Stimulated activated naive CD8-positive, alpha-beta T cell treated with anti-CD3 and anti-CD28 coated beads, Interleukin-15, Interleukin-2, amounts not matched to agents 100 ng/mL and 50 ng/mL, for 24 hours (primary cell): Measurements from ENCODE around the gene NTRK2.

Experiments used
- H3K27ac Mint-ChIP-seq: one replicate; pipeline ENCODE4 v1.8.0; 2021; ENCODE audit warnings: mild to moderate bottlenecking, mixed read lengths
- H3K27me3 Mint-ChIP-seq: one replicate; pipeline ENCODE4 v1.8.0; 2021; ENCODE audit warnings: mixed read lengths
- H3K36me3 Mint-ChIP-seq: one replicate; pipeline ENCODE4 v1.8.0; 2021; ENCODE audit warnings: low read depth, mixed read lengths
- H3K4me1 Mint-ChIP-seq: one replicate; pipeline ENCODE4 v1.8.0; 2021; ENCODE audit warnings: low read depth, mixed read lengths
- H3K4me3 Mint-ChIP-seq: one replicate; pipeline ENCODE4 v1.8.0; 2021; ENCODE audit warnings: mild to moderate bottlenecking, mixed read lengths
- H3K9me3 Mint-ChIP-seq: one replicate; pipeline ENCODE4 v1.8.0; 2021; ENCODE audit warnings: mixed read lengths

Gene NTRK2

GRCh38 chr9:84845956-84846900 lies 176.7 kb downstream of the NTRK2 start:
- Mint-ChIP-seq H3K9me3 (no peaks in the 10 kb centered on the region), H3K4me1 (no peaks in the 10 kb centered on the region), H3K27me3 (peaks cover 9% of the 10 kb centered on the region), H3K27ac (no peak overlapping the region), H3K4me3 (no peak overlapping the region), H3K36me3 (no peaks in the 10 kb centered on the region)

- Mint-ChIP-seq H3K4me3 (no peak overlapping the region), H3K9me3 (no peaks in the 10 kb centered on the region), H3K27me3 (peaks cover 5% of the 10 kb centered on the region), H3K36me3 (no peaks in the 10 kb centered on the region), H3K27ac (no peak overlapping the region), H3K4me1 (no peaks in the 10 kb centered on the region)
These were observed 177.4 kb downstream of the NTRK2 start for GRCh38 chr9:84846906-84847305.

DNA sequence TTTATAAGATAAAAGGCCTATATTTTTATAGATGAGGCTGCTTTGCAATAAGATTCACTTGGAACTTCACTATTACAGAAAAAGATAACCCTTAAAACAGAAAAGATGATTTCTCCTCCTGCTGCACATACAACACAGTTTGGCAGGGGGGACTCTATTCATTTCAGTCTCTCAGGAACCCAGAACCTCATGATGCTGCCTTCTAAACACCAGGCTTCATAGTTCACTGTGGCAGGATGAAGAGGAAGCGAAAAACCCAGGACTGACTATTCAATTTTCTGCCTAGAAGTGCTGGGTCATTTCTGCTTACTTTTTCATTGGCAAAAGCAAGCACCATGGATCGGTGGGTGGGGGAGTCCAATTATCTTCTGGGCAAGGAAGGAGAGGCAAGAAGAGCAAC lies 179.5 kb downstream of the NTRK2 start:
- Mint-ChIP-seq H3K4me1 (no peaks in the 10 kb centered on the region), H3K27me3 (no peaks in the 10 kb centered on the region)

GRCh38 chr9:84850830-84851392 lies 181.4 kb downstream of the NTRK2 start:
- Mint-ChIP-seq H3K9me3 (no peaks in the 10 kb centered on the region), H3K27ac (no peak overlapping the region), H3K4me1 (no peaks in the 10 kb centered on the region), H3K36me3 (no peaks in the 10 kb centered on the region), H3K4me3 (no peak overlapping the region), H3K27me3 (no peaks in the 10 kb centered on the region)

More for the DNA sequence above, 179.5 kb downstream of the NTRK2 start:
- Mint-ChIP-seq H3K36me3 (no peaks in the 10 kb centered on the region), H3K9me3 (no peaks in the 10 kb centered on the region), H3K27ac (no peak overlapping the region), H3K4me3 (no peak overlapping the region)

DNA sequence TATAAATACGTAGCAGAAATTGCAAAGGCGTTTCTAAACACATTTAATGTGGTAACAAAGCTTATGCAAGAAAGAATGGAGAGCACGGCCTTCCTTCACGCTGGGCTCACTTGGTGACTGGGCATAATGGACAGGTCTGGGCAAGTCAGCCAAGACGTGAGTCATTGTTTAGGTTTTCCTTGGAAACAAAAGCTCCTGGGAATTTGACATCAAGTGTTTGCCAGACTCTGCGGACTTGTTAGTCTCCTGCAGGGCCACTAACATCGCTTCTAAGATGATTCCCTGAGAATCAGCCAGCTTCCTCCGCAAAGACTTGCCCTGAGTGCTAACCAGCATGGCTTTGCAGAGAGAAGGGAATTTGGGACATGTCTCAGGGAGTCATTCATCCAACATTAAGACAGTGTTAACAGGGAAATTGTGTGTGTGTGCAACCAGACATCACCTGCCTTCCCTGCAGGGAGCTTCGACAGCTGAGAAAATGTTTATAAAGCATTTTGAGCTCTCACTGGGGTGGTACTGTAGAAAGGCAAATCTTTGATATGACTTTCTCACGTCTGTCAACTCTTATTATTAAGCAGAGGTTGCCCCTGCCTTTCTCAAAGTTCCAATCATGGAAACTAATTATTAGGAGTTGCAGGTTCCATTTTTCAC lies 182.5 kb downstream of the NTRK2 start:
- no peak overlapping the region for H3K27ac Mint-ChIP-seq
- H3K4me3 Mint-ChIP-seq, result no peak overlapping the region
- no peaks in the 10 kb centered on the region for H3K27me3 Mint-ChIP-seq
- H3K4me1 Mint-ChIP-seq, result no peaks in the 10 kb centered on the region
- H3K9me3 Mint-ChIP-seq, result no peaks in the 10 kb centered on the region
- no peaks in the 10 kb centered on the region for H3K36me3 Mint-ChIP-seq

GRCh38 chr9:84852617-84853301 lies 183.2 kb downstream of the NTRK2 start:
- no peaks in the 10 kb centered on the region for H3K27me3 Mint-ChIP-seq
- no peak overlapping the region for H3K4me3 Mint-ChIP-seq
- no peaks in the 10 kb centered on the region for H3K4me1 Mint-ChIP-seq
- H3K27ac Mint-ChIP-seq, result no peak overlapping the region
- no peaks in the 10 kb centered on the region for H3K9me3 Mint-ChIP-seq
- H3K36me3 Mint-ChIP-seq, result no peaks in the 10 kb centered on the region

DNA sequence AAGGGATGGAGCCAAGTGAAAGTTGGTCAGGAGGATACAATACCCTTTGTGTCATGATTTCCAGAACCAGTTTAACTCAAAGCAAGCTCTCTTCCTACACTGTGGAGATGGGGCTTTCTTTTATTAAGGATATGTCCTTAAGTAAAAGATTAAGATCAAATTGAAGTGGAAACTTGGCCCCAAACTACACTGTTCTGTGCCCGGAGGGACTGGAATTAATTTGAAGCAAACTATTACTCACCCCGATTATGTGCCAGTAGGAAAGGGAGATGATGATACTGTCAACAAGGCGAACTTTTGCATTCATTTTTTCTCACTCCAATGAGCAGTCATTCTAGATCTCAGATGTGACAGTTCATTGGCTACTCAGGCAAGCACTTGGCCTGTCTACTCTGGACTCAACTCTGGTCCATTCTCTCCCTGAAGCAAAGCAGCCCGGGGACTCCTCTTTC lies 186.7 kb downstream of the NTRK2 start:
- Mint-ChIP-seq H3K27ac (no peak overlapping the region), H3K9me3 (no peaks in the 10 kb centered on the region), H3K36me3 (no peaks in the 10 kb centered on the region), H3K27me3 (peaks cover 8% of the 10 kb centered on the region), H3K4me3 (no peak overlapping the region), H3K4me1 (no peaks in the 10 kb centered on the region)

GRCh38 chr9:84857211-84857610 lies 187.7 kb downstream of the NTRK2 start:
- no peak overlapping the region for H3K4me3 Mint-ChIP-seq
- peaks cover 8% of the 10 kb centered on the region for H3K27me3 Mint-ChIP-seq
- no peaks in the 10 kb centered on the region for H3K4me1 Mint-ChIP-seq
- H3K27ac Mint-ChIP-seq, result no peak overlapping the region
- H3K36me3 Mint-ChIP-seq, result no peaks in the 10 kb centered on the region
- no peaks in the 10 kb centered on the region for H3K9me3 Mint-ChIP-seq

- Mint-ChIP-seq H3K4me1 (no peaks in the 10 kb centered on the region), H3K9me3 (no peaks in the 10 kb centered on the region), H3K27me3 (peaks cover 8% of the 10 kb centered on the region), H3K36me3 (no peaks in the 10 kb centered on the region), H3K27ac (no peak overlapping the region), H3K4me3 (no peak overlapping the region)
These were observed 188.8 kb downstream of the NTRK2 start for GRCh38 chr9:84858364-84858763.

DNA sequence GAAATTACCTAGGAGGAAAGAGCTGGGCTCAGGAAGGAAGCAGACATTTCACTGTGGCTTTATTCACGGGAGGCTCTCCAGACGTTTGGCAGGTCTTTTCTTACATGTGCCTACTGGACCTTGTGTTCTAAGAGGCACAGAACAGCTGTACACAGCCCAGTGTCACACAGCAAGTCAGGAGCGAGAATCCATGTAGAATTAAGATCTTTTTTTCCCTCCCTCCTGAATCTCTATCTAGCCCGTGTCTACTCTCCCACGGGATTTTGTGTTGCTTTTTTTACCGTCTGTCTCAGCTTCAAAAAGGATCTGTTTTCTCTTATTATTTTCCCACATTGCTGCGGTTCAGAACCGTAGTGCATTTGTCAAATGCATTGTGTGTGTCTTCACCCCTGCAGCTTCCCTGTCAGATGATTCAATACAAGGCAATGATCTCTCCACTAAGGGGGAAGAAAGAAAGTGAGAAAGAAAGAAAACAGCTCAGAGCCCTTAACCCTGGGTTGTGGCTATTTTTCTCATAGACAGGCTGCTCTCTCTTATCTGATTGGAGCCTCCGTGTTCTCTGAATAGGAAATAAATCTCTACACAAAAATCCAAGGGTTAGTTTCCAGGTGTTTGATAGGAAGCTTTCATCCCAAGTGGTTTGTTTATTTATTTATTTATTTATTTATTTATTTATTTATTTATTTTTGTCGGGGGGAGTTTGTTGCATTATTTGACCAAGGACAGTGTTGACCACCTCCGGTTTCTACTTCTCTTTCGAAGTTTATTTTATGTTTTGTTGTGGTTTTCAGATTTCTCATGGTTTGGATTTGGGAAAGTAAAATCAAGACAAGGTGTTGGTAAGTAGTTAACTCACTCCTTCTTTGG lies 191.0 kb downstream of the NTRK2 start:
- H3K27me3 Mint-ChIP-seq, result peaks cover 8% of the 10 kb centered on the region
- H3K27ac Mint-ChIP-seq, result no peak overlapping the region
- H3K4me3 Mint-ChIP-seq, result no peak overlapping the region
- no peaks in the 10 kb centered on the region for H3K9me3 Mint-ChIP-seq
- no peaks in the 10 kb centered on the region for H3K36me3 Mint-ChIP-seq
- H3K4me1 Mint-ChIP-seq, result no peaks in the 10 kb centered on the region

DNA sequence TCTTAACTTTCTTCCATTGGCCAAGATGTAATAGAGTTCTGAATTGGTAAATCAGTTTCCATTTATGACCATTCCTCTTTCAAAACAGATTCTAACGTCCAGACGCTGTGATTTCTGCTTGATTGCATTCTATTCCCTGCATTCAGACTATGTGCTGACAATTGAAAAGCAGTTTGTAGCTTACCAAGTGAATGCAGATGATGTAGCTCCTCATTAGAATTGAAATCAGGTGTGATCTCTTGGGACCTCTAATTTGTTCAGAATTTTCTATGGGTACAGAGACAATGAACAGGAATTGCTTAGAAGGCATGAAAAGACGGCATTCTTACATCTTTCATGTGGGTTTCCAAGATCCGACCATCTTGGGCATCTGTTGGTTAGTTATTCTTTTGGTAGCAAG lies 191.9 kb downstream of the NTRK2 start:
- Mint-ChIP-seq H3K27me3 (peaks cover 12% of the 10 kb centered on the region), H3K36me3 (no peaks in the 10 kb centered on the region), H3K4me1 (no peaks in the 10 kb centered on the region), H3K9me3 (no peaks in the 10 kb centered on the region), H3K4me3 (no peak overlapping the region), H3K27ac (no peak overlapping the region)

- Mint-ChIP-seq H3K4me3 (no peak overlapping the region), H3K9me3 (no peaks in the 10 kb centered on the region), H3K36me3 (no peaks in the 10 kb centered on the region), H3K4me1 (no peaks in the 10 kb centered on the region), H3K27ac (no peak overlapping the region), H3K27me3 (peaks cover 12% of the 10 kb centered on the region)
These were observed 192.8 kb downstream of the NTRK2 start for GRCh38 chr9:84862308-84862707.

GRCh38 chr9:84862810-84863287 lies 193.3 kb downstream of the NTRK2 start:
- peaks cover 11% of the 10 kb centered on the region for H3K27me3 Mint-ChIP-seq
- H3K9me3 Mint-ChIP-seq, result no peaks in the 10 kb centered on the region
- no peak overlapping the region for H3K4me3 Mint-ChIP-seq

GRCh38 chr9:84863372-84863771 lies 193.8 kb downstream of the NTRK2 start:
- Mint-ChIP-seq H3K4me1 (no peaks in the 10 kb centered on the region), H3K36me3 (no peaks in the 10 kb centered on the region), H3K27ac (no peak overlapping the region), H3K4me3 (no peak overlapping the region), H3K9me3 (no peaks in the 10 kb centered on the region), H3K27me3 (peaks cover 7% of the 10 kb centered on the region)

More at GRCh38 chr9:84862810-84863287, 193.3 kb downstream of the NTRK2 start:
- Mint-ChIP-seq H3K36me3 (no peaks in the 10 kb centered on the region), H3K4me1 (no peaks in the 10 kb centered on the region), H3K27ac (no peak overlapping the region)
